T-helper 17 cell (primary cell): ENCODE data around the gene TULP1. TPM values are rescaled to one million over a fixed set of nuclear protein-coding genes. Genes with fewer than 3 reads are reported as not detected.

Experiments used
- ATAC-seq: fragments of 150-1000 bp; cut with Tn5 transposase; 2 replicates; pipeline ENCODE4 v1.10.0; 2021; ENCODE audit warnings: mild to moderate bottlenecking, moderate library complexity
- DNase-seq, 3 donors: peaks; one replicate each; pipeline versions ENCODE4 v3.0.0 to v3.0.0-alpha.2; 2020 to 2021
- H3K9me3 ChIP-seq: one replicate; pipeline ENCODE4 v1.7.0; 2013; ENCODE audit warnings: low read length, mild to moderate bottlenecking; ENCODE audit not compliant: control insufficient read depth, poor library complexity, severe bottlenecking
- H3K27ac Mint-ChIP-seq: one replicate; pipeline ENCODE4 v1.8.0; 2022; ENCODE audit warnings: mild to moderate bottlenecking, moderate library complexity, mixed read lengths
- H3K27me3 Mint-ChIP-seq: one replicate; pipeline ENCODE4 v1.8.0; 2022; ENCODE audit warnings: mixed read lengths
- H3K36me3 Mint-ChIP-seq: one replicate; pipeline ENCODE4 v1.8.0; 2022; ENCODE audit warnings: low read depth, mixed read lengths
- H3K4me1 Mint-ChIP-seq: one replicate; pipeline ENCODE4 v1.8.0; 2022; ENCODE audit warnings: mild to moderate bottlenecking, mixed read lengths
- H3K4me3 Mint-ChIP-seq: one replicate; pipeline ENCODE4 v1.8.0; 2022; ENCODE audit warnings: mild to moderate bottlenecking, moderate library complexity, mixed read lengths
- total RNA-seq, 4 donors: library from RNA in 2 of 4; stranded (reverse) in 2 of 4; gene quantifications; one replicate each; pipeline ENCODE4 v1.2.3 and lab custom pipeline; 2022 to 2026

TULP1 gene
- total RNA-seq, 2 donors from 2014 or later: not detected

DNA sequence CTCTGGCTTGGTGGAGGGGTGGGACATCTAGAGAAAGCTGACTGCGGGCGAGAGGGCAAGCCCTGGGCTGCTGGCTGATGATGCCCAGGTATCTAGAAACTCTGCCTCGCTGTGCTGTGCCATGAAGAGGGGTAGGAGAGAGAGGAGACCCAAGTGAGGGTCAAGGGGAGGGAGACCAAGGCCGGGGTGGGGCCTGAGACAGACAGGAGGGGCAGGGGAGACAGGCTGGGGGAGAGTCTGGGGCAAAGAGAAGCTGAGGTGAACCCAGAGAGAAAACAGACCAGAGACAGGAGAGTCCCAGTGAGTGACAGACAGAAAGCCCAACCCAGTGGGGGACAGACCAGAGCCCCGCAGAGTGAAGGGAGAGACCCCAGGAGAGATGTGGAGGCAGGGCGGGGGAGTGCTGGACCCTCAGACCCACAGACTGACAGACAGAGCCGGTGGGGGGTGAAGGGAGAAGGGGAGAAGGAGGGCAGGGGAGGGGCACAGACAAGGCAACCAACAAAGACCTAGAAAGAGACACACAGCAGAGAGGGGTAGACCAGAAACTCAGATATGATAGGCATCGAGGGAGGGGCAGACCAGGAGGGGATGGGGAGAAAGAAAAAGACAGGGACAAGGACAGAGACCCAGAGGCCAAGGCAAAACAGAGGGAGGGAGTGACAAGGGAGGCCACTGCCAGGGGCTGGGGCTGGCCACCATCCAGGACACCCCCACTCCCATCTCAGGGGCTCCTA lies 21.7 kb downstream of the TULP1 start:
- DNase-seq (no peak), ATAC-seq (no peak)
- no peaks in the 10 kb centered on the region for H3K9me3 ChIP-seq
- H3K27ac Mint-ChIP-seq: no peak overlapping the region
- H3K27me3 Mint-ChIP-seq: no peaks in the 10 kb centered on the region
- no peak overlapping the region for H3K4me3 Mint-ChIP-seq
- no peaks in the 10 kb centered on the region for H3K36me3 Mint-ChIP-seq
- H3K4me1 Mint-ChIP-seq: peaks cover 30% of the 10 kb centered on the region

DNA sequence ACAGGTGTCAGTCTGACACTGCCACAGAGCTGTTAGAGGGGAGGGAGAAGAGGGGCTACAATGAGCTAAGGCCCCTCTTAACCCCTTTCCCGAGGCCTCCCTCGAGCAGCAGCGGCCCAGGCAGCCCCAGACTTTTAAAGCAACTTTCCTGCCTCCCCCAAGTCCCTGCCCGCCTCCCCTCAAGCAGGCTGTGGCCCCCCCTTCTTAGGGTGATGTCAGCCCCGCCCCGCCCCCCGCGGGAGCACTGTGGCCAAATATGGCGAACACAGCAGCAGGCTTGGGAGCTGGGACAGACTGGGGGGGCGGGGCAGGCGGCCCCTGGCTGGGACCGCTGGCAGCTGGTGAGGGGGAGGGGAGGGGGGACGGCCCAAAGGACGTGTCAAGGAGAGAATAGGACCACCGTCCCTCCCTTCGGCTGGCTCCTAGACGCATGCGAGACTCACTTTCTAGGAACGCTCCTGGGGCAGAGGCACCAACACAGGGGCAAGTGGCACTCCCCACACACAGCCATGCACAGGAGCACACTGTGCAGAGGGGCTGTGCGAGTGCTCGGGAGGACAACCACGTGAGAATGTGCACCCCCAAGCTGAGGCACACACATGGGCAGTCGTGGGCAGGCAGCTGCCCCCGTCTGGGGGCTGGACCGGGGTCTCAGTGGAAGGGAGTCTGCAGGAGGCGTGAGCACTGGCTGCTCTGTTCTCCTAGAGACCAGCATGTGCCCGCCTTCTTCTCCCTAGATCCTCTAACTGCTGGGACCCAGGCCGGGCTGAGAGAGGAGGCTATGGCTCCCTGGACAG lies 22.5 kb downstream of the TULP1 start:
- ATAC-seq (no peak), DNase-seq (no peak)
- Mint-ChIP-seq H3K36me3 (no peaks in the 10 kb centered on the region), H3K4me1 (peaks cover 30% of the 10 kb centered on the region), H3K27me3 (no peaks in the 10 kb centered on the region), H3K4me3 (no peak overlapping the region), H3K27ac (no peak overlapping the region)
- no peaks in the 10 kb centered on the region for H3K9me3 ChIP-seq

GRCh38 chr6:35489066-35489465 lies 23.6 kb downstream of the TULP1 start:
- DNase-seq (no peak), ATAC-seq (no peak)
- Mint-ChIP-seq H3K27ac (no peak overlapping the region), H3K4me3 (no peak overlapping the region), H3K36me3 (no peaks in the 10 kb centered on the region), H3K27me3 (no peaks in the 10 kb centered on the region), H3K4me1 (peaks cover 26% of the 10 kb centered on the region)
- H3K9me3 ChIP-seq: no peaks in the 10 kb centered on the region

GRCh38 chr6:35488517-35488862 lies 24.2 kb downstream of the TULP1 start:
- no peaks in the 10 kb centered on the region for H3K36me3 Mint-ChIP-seq
- peaks cover 23% of the 10 kb centered on the region for H3K4me1 Mint-ChIP-seq
- no peak overlapping the region for H3K27ac Mint-ChIP-seq
- no peaks in the 10 kb centered on the region for H3K27me3 Mint-ChIP-seq
- no peaks in the 10 kb centered on the region for H3K9me3 ChIP-seq
- no peak for ATAC-seq
- H3K4me3 Mint-ChIP-seq: no peak overlapping the region
- DNase-seq: no peak

- Mint-ChIP-seq H3K27ac (no peak overlapping the region), H3K27me3 (no peaks in the 10 kb centered on the region), H3K4me3 (no peak overlapping the region), H3K36me3 (no peaks in the 10 kb centered on the region), H3K4me1 (peaks cover 18% of the 10 kb centered on the region)
- ATAC-seq (no peak), DNase-seq (no peak)
- no peaks in the 10 kb centered on the region for H3K9me3 ChIP-seq
Measured at GRCh38 chr6:35487658-35488516, 24.8 kb downstream of the TULP1 start.

GRCh38 chr6:35486005-35486925 lies 26.4 kb downstream of the TULP1 start:
- DNase-seq (no peak), ATAC-seq (no peak)
- Mint-ChIP-seq H3K4me1 (peaks cover 16% of the 10 kb centered on the region), H3K4me3 (no peak overlapping the region), H3K36me3 (no peaks in the 10 kb centered on the region), H3K27me3 (no peaks in the 10 kb centered on the region), H3K27ac (no peak overlapping the region)
- no peaks in the 10 kb centered on the region for H3K9me3 ChIP-seq

- no peak for DNase-seq
- Mint-ChIP-seq H3K4me1 (peaks cover 11% of the 10 kb centered on the region), H3K36me3 (no peaks in the 10 kb centered on the region), H3K27me3 (no peaks in the 10 kb centered on the region), H3K27ac (no peak overlapping the region), H3K4me3 (no peak overlapping the region)
- ATAC-seq: no peak
- no peaks in the 10 kb centered on the region for H3K9me3 ChIP-seq
Measured at GRCh38 chr6:35485402-35485877, 27.3 kb downstream of the TULP1 start.

GRCh38 chr6:35484921-35485392 lies 27.7 kb downstream of the TULP1 start:
- DNase-seq (no peak), ATAC-seq (no peak)
- H3K4me1 Mint-ChIP-seq: peaks cover 12% of the 10 kb centered on the region
- no peak overlapping the region for H3K27ac Mint-ChIP-seq
- no peak overlapping the region for H3K4me3 Mint-ChIP-seq
- no peaks in the 10 kb centered on the region for H3K36me3 Mint-ChIP-seq
- H3K27me3 Mint-ChIP-seq: no peaks in the 10 kb centered on the region
- no peaks in the 10 kb centered on the region for H3K9me3 ChIP-seq

- Mint-ChIP-seq H3K4me1 (peaks cover 13% of the 10 kb centered on the region), H3K4me3 (no peak overlapping the region), H3K27me3 (no peaks in the 10 kb centered on the region), H3K36me3 (no peaks in the 10 kb centered on the region), H3K27ac (no peak overlapping the region)
- no peaks in the 10 kb centered on the region for H3K9me3 ChIP-seq
- DNase-seq: no peak
- no peak for ATAC-seq
Measured at GRCh38 chr6:35483893-35484645, 28.6 kb downstream of the TULP1 start.

GRCh38 chr6:35483490-35483889 lies 29.2 kb downstream of the TULP1 start:
- DNase-seq: no peak
- Mint-ChIP-seq H3K27me3 (no peaks in the 10 kb centered on the region), H3K36me3 (no peaks in the 10 kb centered on the region), H3K4me1 (peaks cover 13% of the 10 kb centered on the region), H3K4me3 (no peak overlapping the region), H3K27ac (no peak overlapping the region)
- H3K9me3 ChIP-seq: no peaks in the 10 kb centered on the region
- no peak for ATAC-seq

GRCh38 chr6:35483062-35483461 lies 29.6 kb downstream of the TULP1 start:
- no peaks in the 10 kb centered on the region for H3K9me3 ChIP-seq
- DNase-seq (no peak), ATAC-seq (no peak)
- Mint-ChIP-seq H3K27ac (no peak overlapping the region), H3K4me1 (peaks cover 13% of the 10 kb centered on the region), H3K4me3 (no peak overlapping the region), H3K27me3 (no peaks in the 10 kb centered on the region), H3K36me3 (no peaks in the 10 kb centered on the region)

DNA sequence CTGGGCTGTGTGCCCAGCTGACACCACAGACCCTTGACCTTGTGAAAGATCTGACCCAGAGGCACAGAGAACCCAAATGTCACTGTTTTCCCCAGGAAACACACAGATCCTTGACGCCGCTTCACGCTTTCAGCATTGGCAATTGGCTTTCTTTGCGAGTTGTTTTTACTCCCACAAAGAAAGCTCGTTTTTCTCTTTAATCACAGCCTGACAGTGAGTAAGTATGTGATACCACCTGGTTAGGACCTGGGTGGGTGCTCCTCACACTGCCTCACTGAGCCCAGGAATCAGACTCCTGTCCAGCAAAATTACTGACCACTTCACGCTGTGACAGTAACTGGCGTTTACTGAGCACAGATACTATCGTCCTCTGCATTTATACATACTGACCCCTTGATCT lies 31.5 kb downstream of the TULP1 start:
- ATAC-seq (no peak), DNase-seq (no peak)
- H3K4me1 Mint-ChIP-seq: peaks cover 8% of the 10 kb centered on the region
- H3K36me3 Mint-ChIP-seq: no peaks in the 10 kb centered on the region
- H3K27ac Mint-ChIP-seq: no peak overlapping the region
- no peaks in the 10 kb centered on the region for H3K27me3 Mint-ChIP-seq
- no peak overlapping the region for H3K4me3 Mint-ChIP-seq
- no peaks in the 10 kb centered on the region for H3K9me3 ChIP-seq
